Activated CD4-positive, alpha-beta T cell treated with anti-CD3 and anti-CD28 coated beads, Interleukin-2, amount 50 U/mL, for 1 hour (primary cell): ENCODE results near the gene DRD5.

Source experiments
- DNase-seq: peaks from one replicate; pipeline ENCODE4 v3.0.0-alpha.2; 2020

The DRD5 gene

GRCh38 chr4:9820343-9820742 is 38.9 kb downstream of the DRD5 start:
- no peak for DNase-seq

GRCh38 chr4:9825049-9825448 is 43.6 kb downstream of the DRD5 start:
- no peak for DNase-seq

- DNase-seq: no peak
Measured at GRCh38 chr4:9826551-9826950, 45.1 kb downstream of the DRD5 start.

- no peak for DNase-seq
Measured at GRCh38 chr4:9832640-9833039, 51.2 kb downstream of the DRD5 start.

GRCh38 chr4:9833421-9833820 is 52.0 kb downstream of the DRD5 start:
- no peak for DNase-seq
